Upper lobe of left lung (tissue), 6 donors: Measurements from ENCODE around the gene AGL. TPM values are rescaled to one million over a fixed set of nuclear protein-coding genes. Genes with fewer than 3 reads are reported as not detected.

ENCODE experiments used
- ATAC-seq, 2 donors: fragments of 200-7000 bp; cut with Tn5 transposase; one replicate each; pipeline ENCODE4 v1.9.1; 2022; ENCODE audit warnings: mild to moderate bottlenecking in 2 of 2, moderate library complexity in 2 of 2; ENCODE audit not compliant: low FRiP score in 2 of 2
- DNase-seq, 2 donors: peaks; one replicate each; pipeline ENCODE4 v3.0.0-alpha.2; 2019 to 2020
- H3K27ac ChIP-seq, 4 donors: fragments of 200-600 bp; sonication (generic); one replicate each; pipeline ENCODE4 v1.5.1; 2016 to 2019
- H3K27me3 ChIP-seq, 4 donors: fragments of 200-600 bp; sonication (generic); one replicate each; pipeline ENCODE4 v1.5.1; 2017 to 2019
- H3K36me3 ChIP-seq, 4 donors: fragments of 200-600 bp; sonication (generic); one replicate each; pipeline ENCODE4 v1.5.1; 2016 to 2019
- H3K4me1 ChIP-seq, 4 donors: fragments of 200-600 bp; sonication (generic); one replicate each; pipeline ENCODE4 v1.5.1; 2018 to 2019
- H3K4me3 ChIP-seq, 4 donors: fragments of 200-600 bp; sonication (generic); one replicate each; pipeline ENCODE4 v1.5.1; 2017 to 2019; ENCODE audit warnings: mild to moderate bottlenecking in 2 of 4, moderate library complexity in 1 of 4
- H3K9me3 ChIP-seq, 4 donors: fragments of 200-600 bp; sonication (generic); one replicate each; pipeline ENCODE4 v1.5.1; 2018 to 2019
- EP300 ChIP-seq, 4 donors: sonication (generic); formaldehyde crosslinking; IDR thresholded peaks; one replicate each; pipeline ENCODE4 v1.5.1; 2017; ENCODE audit warnings: antibody characterized with exemption in 4 of 4, control low read depth in 2 of 4
- POLR2A ChIP-seq, 4 donors: fragments of 450-650 bp; IDR thresholded peaks; one replicate each; pipeline ENCODE4 v1.5.1; 2016 to 2017; ENCODE audit warnings: antibody characterized with exemption in 4 of 4, mild to moderate bottlenecking in 2 of 4
- POLR2AphosphoS5 ChIP-seq, 2 donors: sonication (generic); formaldehyde crosslinking; IDR thresholded peaks; one replicate each; pipeline ENCODE4 v1.5.1; 2017; ENCODE audit warnings: antibody characterized with exemption in 2 of 2
- WGBS, 2 donors: methylation state at CpG; one replicate each; pipeline ENCODE4 v1.1.5; 2017 to 2018; 5-methylcytosine and 5-hydroxymethylcytosine counted together
- total RNA-seq, 6 donors: library from RNA; depleted of rRNA in 4 of 6; stranded (reverse); fragments of >200 nt in 4 of 6; gene quantifications; one replicate each; pipeline versions ENCODE4 v1.1.0 to v1.2.1, GENCODE V29; 2016 to 2021
- TF ChIP-seq, protein P1 (sequence below), 6 experiments: fragments of 450-650 bp in 4 of 6; fragments of 200-600 bp in 2 of 6; sonication (generic) in 2 of 6; IDR thresholded peaks; one replicate each; pipeline ENCODE4 v1.5.1; 2016 to 2019; ENCODE audit warnings: antibody characterized with exemption in 6 of 6
- donor health status: DM: no; HTN: no; CAD: no; lungs with moderate emphysema.
- donor health status: DM: no; HTN: yes; CAD: no; lungs with severe emphysema.

AGL gene
- total RNA-seq, 6 donors from 2014 or later = 9.3 to 20.6 (median 14.1) TPM

DNA sequence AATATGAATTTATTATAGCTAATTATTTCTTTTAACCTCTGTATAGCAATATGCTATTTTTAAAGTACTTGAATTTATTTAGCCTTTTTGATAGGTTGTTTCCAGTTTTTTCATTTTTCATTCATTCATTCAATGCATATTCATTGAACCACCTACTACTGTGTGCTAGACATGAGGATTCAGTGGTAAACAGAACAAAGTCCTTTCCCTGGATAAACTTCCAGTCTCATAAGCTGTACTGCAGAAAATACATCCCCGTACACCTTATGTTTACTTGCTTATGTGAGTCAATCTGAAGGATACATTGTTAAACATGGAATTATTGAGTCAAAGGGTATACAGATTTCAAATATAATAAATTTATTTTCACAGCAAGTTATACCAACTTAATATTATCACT is 21.9 kb downstream of the AGL start:
- Histone ChIP-seq H3K27ac (no peak overlapping the region), H3K4me3 (no peak overlapping the region), H3K9me3 (no peaks in the 10 kb centered on the region), H3K36me3 (peaks cover 1 to 20% (median 11%) of the 10 kb centered on the region in 4 donors), H3K4me1 (peaks cover 0 to 2% (median 0%) of the 10 kb centered on the region in 4 donors), H3K27me3 (no peaks in the 10 kb centered on the region)
- ATAC-seq = no peak
- 98 to 100% methylated on average over 1 of the region's 1 CpG for WGBS, 2 donors
- TF ChIP-seq, protein P1, sequence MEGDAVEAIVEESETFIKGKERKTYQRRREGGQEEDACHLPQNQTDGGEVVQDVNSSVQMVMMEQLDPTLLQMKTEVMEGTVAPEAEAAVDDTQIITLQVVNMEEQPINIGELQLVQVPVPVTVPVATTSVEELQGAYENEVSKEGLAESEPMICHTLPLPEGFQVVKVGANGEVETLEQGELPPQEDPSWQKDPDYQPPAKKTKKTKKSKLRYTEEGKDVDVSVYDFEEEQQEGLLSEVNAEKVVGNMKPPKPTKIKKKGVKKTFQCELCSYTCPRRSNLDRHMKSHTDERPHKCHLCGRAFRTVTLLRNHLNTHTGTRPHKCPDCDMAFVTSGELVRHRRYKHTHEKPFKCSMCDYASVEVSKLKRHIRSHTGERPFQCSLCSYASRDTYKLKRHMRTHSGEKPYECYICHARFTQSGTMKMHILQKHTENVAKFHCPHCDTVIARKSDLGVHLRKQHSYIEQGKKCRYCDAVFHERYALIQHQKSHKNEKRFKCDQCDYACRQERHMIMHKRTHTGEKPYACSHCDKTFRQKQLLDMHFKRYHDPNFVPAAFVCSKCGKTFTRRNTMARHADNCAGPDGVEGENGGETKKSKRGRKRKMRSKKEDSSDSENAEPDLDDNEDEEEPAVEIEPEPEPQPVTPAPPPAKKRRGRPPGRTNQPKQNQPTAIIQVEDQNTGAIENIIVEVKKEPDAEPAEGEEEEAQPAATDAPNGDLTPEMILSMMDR (IDR thresholded peaks at IDR 0.05) = no peak
- TF ChIP-seq POLR2AphosphoS5 (IDR thresholded peaks at IDR 0.05) (no peak), POLR2A (IDR thresholded peaks at IDR 0.05) (no peak), EP300 (IDR thresholded peaks at IDR 0.05) (no peak)
- DNase-seq = no peak

DNA sequence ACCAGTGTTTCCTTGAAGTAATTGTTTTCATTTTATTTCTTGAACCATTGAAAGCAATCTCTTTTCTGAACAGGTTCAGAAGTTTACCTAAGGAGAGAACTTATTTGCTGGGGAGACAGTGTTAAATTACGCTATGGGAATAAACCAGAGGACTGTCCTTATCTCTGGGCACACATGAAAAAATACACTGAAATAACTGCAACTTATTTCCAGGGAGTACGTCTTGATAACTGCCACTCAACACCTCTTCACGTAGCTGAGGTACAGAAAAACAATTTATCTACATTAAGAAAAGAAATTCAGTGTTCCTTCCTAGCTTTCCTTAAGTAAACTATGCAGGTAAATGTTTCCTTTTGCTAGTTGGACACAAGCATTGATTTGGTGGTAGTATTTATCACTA is 27.4 kb downstream of the AGL start:
- no peaks in the 10 kb centered on the region for H3K27me3 ChIP-seq
- no peaks in the 10 kb centered on the region for H3K9me3 ChIP-seq
- no peak overlapping the region for H3K4me3 ChIP-seq
- DNase-seq (no peak), ATAC-seq (no peak)
- WGBS, 2 donors = 86 to 88% methylated on average over 3 of the region's 3 CpGs
- TF ChIP-seq, protein P1 (IDR thresholded peaks at IDR 0.05) = no peak
- no peak for TF ChIP-seq EP300 (IDR thresholded peaks at IDR 0.05)
- no peak for TF ChIP-seq POLR2A (IDR thresholded peaks at IDR 0.05)
- TF ChIP-seq POLR2AphosphoS5 (IDR thresholded peaks at IDR 0.05) = no peak
- no peak overlapping the region for H3K27ac ChIP-seq
- no peaks in the 10 kb centered on the region for H3K4me1 ChIP-seq
- H3K36me3 ChIP-seq = peaks cover 3 to 45% (median 16%) of the 10 kb centered on the region in 4 donors

DNA sequence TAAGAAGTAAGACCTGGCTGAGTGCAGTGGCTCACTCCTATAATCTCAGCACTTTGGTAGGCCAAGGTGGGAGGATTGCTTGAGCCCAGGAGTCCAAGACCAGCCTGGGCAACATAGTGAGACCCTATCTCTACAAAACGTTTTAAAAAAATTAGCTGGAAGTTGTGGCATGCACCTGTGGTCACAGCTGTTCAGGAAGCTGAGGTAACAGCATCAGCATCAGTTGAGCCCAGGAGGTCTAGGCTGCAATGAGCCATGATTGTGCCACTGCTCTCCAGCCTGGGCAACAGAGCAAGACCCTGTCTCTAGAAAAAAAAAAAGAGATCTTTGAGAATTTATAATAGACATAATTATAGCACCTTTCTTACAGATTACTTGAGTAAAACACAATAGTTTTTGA is 36.0 kb downstream of the AGL start:
- Histone ChIP-seq H3K4me3 (no peak overlapping the region), H3K36me3 (peaks cover 14 to 57% (median 21%) of the 10 kb centered on the region in 4 donors)

DNA sequence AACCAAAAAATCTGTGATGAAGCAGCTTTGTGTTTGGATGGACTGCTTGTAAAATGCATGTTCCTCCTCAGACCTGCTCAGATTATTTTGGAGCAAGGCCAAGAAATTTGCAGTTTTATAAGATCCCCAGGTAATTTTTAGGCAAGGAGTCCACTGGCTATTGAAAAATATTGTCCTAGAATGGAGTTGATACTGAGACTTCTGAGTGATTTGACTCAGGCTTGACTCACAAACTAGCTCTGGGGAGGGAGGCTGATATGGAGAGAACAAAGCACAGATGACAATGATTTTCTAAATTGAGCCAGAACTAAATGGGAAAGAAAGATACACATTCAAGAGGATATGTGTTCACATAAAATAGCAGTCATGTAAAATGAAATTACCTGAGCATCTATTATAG is 36.7 kb downstream of the AGL start:
- DNase-seq = no peak
- no peak overlapping the region for H3K27ac ChIP-seq
- ATAC-seq = no peak
- H3K4me3 ChIP-seq = no peak overlapping the region
- no peaks in the 10 kb centered on the region for H3K27me3 ChIP-seq
- no peaks in the 10 kb centered on the region for H3K9me3 ChIP-seq
- peaks cover 11 to 57% (median 18%) of the 10 kb centered on the region in 4 donors for H3K36me3 ChIP-seq
- no peaks in the 10 kb centered on the region for H3K4me1 ChIP-seq
- no peak for TF ChIP-seq POLR2AphosphoS5 (IDR thresholded peaks at IDR 0.05)
- no peak for TF ChIP-seq EP300 (IDR thresholded peaks at IDR 0.05)
- TF ChIP-seq POLR2A (IDR thresholded peaks at IDR 0.05) = no peak
- TF ChIP-seq, protein P1 (IDR thresholded peaks at IDR 0.05) = no peak

More for the DNA sequence above, 36.0 kb downstream of the AGL start:
- no peak for TF ChIP-seq EP300 (IDR thresholded peaks at IDR 0.05)
- no peak for TF ChIP-seq POLR2AphosphoS5 (IDR thresholded peaks at IDR 0.05)
- TF ChIP-seq, protein P1 (IDR thresholded peaks at IDR 0.05) = no peak
- TF ChIP-seq POLR2A (IDR thresholded peaks at IDR 0.05) = no peak
- H3K9me3 ChIP-seq = no peaks in the 10 kb centered on the region
- no peaks in the 10 kb centered on the region for H3K4me1 ChIP-seq
- H3K27me3 ChIP-seq = no peaks in the 10 kb centered on the region
- 50 to 57% methylated on average over 1 of the region's 1 CpG for WGBS, 2 donors
- H3K27ac ChIP-seq = no peak overlapping the region
- no peak for ATAC-seq
- no peak for DNase-seq

DNA sequence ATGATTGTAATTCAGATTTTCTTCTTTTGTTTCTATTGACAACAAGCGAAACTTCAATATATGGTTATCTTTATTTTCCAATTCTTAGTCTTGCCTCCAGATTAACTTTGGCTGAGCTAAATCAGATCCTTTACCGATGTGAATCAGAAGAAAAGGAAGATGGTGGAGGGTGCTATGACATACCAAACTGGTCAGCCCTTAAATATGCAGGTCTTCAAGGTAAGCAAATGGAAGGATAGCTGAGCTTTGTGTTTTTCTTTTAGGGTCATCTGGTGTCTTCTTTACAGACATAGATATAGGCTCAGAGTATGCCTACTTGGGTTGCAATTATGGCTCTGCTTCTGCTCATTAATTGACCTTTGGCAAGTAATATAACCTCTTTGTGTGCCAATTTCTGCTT is 37.7 kb downstream of the AGL start:
- TF ChIP-seq, protein P1 (IDR thresholded peaks at IDR 0.05) = no peak
- TF ChIP-seq EP300 (IDR thresholded peaks at IDR 0.05) (no peak), POLR2A (IDR thresholded peaks at IDR 0.05) (no peak), POLR2AphosphoS5 (IDR thresholded peaks at IDR 0.05) (no peak)
- DNase-seq (no peak), ATAC-seq (no peak)
- Histone ChIP-seq H3K27ac (no peak overlapping the region), H3K4me3 (no peak overlapping the region), H3K9me3 (no peaks in the 10 kb centered on the region), H3K36me3 (peaks cover 11 to 56% (median 16%) of the 10 kb centered on the region in 4 donors), H3K27me3 (no peaks in the 10 kb centered on the region), H3K4me1 (no peaks in the 10 kb centered on the region)
- 94 to 98% methylated on average over 2 of the region's 2 CpGs for WGBS, 2 donors
